Stomach (tissue), 4 donors: ENCODE results near the gene ATP11C.

ENCODE experiments used
- POLR2A ChIP-seq, 4 donors: fragments of 450-650 bp; IDR thresholded peaks; one replicate each; pipeline ENCODE4 v1.6.1; 2016; ENCODE audit warnings: antibody characterized with exemption in 4 of 4, control low read depth in 2 of 4, mild to moderate bottlenecking in 1 of 4, moderate library complexity in 1 of 4
- POLR2AphosphoS5 ChIP-seq, 3 donors: sonication (generic); formaldehyde crosslinking; IDR thresholded peaks; one replicate each; pipeline ENCODE4 v1.6.1; 2016; ENCODE audit warnings: antibody characterized with exemption in 3 of 3
- TF ChIP-seq, protein P1 (sequence below), 7 experiments: fragments of 450-650 bp in 4 of 7; fragments of 200-600 bp in 3 of 7; sonication (generic) in 3 of 7; IDR thresholded peaks; one replicate each; pipeline ENCODE4 v1.5.1; 2016 to 2019; ENCODE audit warnings: antibody characterized with exemption in 7 of 7, control low read depth in 2 of 7, mild to moderate bottlenecking in 1 of 7

DNA sequence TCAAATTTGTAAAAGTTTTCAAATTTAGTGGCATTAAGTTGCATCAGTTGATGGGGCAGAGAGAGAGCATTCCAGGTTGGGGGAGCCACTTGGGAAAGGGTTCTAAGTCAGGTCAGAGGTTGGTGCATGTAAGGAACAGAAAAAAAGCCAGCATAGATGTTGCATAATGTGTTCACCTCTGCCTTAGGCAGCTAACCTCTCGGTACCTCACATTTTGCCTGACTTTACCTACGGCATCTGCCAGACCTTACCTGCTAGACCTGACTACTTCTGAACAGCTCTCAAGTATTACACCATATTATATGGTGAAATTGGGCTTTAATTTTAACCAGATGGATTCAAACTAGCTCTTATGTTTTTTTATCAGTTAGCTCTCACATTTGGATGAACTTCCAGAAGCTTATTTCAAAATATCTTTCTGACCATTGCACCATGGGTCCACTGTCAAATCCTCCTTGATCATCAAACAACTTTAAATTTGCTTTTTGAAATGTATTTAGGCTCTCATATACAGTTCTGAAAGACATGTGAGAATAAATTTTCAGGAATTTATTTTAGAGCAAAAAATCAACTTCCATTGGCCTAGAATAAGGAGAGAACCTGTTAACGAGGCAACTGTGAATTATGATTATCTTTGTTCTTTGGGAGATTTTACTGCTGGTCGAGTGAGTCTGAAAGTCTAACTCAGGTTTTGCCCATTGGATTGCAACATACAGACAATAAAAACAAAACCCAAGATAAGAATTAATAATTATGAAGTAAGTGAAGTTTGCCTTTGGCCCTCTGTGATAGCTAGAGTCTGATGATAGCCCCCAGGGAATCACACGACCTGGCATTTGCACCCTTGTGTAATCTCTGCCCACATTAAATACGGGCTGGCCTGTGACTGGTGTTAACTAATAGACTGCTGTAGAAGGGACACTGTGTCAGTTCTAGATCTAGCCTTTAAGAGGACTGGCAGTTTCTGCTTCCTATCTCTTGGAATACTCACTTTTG, 40.1 kb upstream of the ATP11C start:
- TF ChIP-seq, protein P1, sequence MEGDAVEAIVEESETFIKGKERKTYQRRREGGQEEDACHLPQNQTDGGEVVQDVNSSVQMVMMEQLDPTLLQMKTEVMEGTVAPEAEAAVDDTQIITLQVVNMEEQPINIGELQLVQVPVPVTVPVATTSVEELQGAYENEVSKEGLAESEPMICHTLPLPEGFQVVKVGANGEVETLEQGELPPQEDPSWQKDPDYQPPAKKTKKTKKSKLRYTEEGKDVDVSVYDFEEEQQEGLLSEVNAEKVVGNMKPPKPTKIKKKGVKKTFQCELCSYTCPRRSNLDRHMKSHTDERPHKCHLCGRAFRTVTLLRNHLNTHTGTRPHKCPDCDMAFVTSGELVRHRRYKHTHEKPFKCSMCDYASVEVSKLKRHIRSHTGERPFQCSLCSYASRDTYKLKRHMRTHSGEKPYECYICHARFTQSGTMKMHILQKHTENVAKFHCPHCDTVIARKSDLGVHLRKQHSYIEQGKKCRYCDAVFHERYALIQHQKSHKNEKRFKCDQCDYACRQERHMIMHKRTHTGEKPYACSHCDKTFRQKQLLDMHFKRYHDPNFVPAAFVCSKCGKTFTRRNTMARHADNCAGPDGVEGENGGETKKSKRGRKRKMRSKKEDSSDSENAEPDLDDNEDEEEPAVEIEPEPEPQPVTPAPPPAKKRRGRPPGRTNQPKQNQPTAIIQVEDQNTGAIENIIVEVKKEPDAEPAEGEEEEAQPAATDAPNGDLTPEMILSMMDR (IDR thresholded peaks at IDR 0.05), result no peak
- no peak for TF ChIP-seq POLR2AphosphoS5 (IDR thresholded peaks at IDR 0.05)
- TF ChIP-seq POLR2A (IDR thresholded peaks at IDR 0.05), result no peak
